GM19467 (cell line): ENCODE results near the gene CSTPP1.
"Not testable (repeated sequence)": the region's sequence is repeated elsewhere in the genome, so short reads cannot be mapped to it uniquely, and the experiment has no call there.

ENCODE experiments used
- ATAC-seq: cut with Tn5 transposase; IDR thresholded peaks from one replicate; pipeline ENCODE4 v1.9.1; 2021; ENCODE audit warnings: mild to moderate bottlenecking, moderate library complexity; ENCODE audit not compliant: unreplicated experiment

CSTPP1 gene

GRCh38 chr11:47189100-47189834 lies 252.7 kb downstream of the CSTPP1 start:
- no peak for ATAC-seq

- ATAC-seq = not testable (repeated sequence)
These were observed 254.6 kb downstream of the CSTPP1 start for GRCh38 chr11:47191137-47191536.

GRCh38 chr11:47192111-47192510 lies 255.6 kb downstream of the CSTPP1 start:
- ATAC-seq = no peak

- ATAC-seq = not testable (repeated sequence)
These were observed 261.6 kb downstream of the CSTPP1 start for GRCh38 chr11:47198161-47198560.

GRCh38 chr11:47201015-47201414 lies 264.5 kb downstream of the CSTPP1 start:
- no peak for ATAC-seq

GRCh38 chr11:47202576-47202975 lies 266.0 kb downstream of the CSTPP1 start:
- no peak for ATAC-seq

- no peak for ATAC-seq
These were observed 268.1 kb downstream of the CSTPP1 start for GRCh38 chr11:47204637-47204989.

GRCh38 chr11:47206577-47206976 lies 270.0 kb downstream of the CSTPP1 start:
- ATAC-seq = not testable (repeated sequence)

- ATAC-seq = no peak
These were observed 270.9 kb downstream of the CSTPP1 start for GRCh38 chr11:47207459-47207858.

- not testable (repeated sequence) for ATAC-seq
These were observed 271.5 kb downstream of the CSTPP1 start for GRCh38 chr11:47208008-47208552.

- ATAC-seq = no peak
These were observed 272.1 kb downstream of the CSTPP1 start for GRCh38 chr11:47208628-47209027.
